Measurements from ENCODE around the gene CHPF2.

The CHPF2 gene

DNA sequence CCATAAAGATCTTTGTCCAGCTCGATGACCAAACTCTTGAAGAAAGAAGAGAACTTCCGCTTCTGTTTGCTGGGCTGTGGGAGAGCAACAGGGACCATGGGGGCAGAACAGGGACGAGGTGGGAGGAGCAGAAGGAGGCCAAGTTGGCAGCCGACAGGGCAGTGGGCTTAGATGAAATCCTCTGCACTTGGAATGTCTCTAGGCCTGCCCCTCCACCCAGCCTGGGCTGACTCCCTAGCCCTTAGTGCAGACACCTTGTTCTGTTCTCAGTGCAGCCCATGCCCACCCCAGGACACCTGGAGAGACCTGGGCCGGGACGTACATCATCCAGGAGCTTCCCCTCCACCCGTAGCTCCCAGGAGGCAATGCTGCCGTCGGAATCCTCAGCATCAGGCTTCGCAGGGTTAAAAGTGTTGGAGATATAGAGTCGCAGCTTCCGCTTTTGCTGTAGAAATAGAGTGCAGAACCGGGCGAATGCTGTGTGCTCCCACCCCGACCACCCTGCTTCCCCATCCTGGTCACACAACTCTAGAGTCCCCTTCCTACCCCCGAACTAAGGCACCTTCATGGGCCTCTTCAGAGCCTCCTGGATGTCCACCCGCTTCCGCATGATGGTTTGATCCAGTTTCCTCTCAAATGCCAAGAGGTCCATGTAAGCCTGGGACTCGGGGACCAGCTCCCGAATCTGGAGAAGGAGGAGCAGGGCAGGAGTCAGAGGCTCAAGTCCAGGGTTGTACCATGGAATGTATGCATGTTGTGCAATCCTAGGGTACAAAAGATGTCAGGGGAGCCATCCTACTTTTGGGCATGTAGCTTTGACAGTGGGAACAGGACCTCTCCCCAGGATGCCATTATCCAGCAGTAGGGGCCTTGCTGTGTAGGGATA is 10.1 kb downstream of the CHPF2 start:
- peak overlapping the region; percentile 43 for H3K27ac ChIP-seq
- ChIA-PET CTCF (interaction anchor here (0.6 to 1.5 kb wide), 2 partner anchors 8 to 118 kb away, joined by 7 to 11 read pairs; no protein-coding TSS in a partner anchor), POLR2A (ENCODE audit: low non-redundant PET) (interaction anchor here (0.6 kb wide), 1 partner anchor 61 kb away, joined by 4 read pairs; no protein-coding TSS in a partner anchor)

DNA sequence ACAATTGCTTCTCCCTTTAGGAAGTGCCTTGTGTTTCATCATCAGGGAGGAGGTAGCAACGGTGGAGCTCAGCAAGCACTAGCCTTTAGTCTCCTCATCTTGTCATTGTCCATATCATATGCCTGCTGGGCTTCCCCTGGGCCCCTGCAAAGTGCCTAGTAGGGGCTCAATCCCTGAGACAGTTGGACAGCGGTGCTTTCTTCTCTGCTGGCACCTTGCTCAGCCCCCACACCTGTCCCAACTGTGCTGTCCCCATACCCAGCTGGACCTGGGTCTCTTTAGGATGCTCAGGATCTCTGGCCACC is 10.7 kb downstream of the CHPF2 start:
- ChIA-PET CTCF (interaction anchor here (0.6 to 1.5 kb wide), 2 partner anchors 8 to 119 kb away, joined by 7 to 11 read pairs; no protein-coding TSS in a partner anchor), POLR2A (ENCODE audit: low non-redundant PET) (interaction anchor here (0.6 kb wide), 1 partner anchor 61 kb away, joined by 4 read pairs; no protein-coding TSS in a partner anchor)
- no peak for DNase-seq (ENCODE audit: low spot score)
- TF ChIP-seq, protein P1, sequence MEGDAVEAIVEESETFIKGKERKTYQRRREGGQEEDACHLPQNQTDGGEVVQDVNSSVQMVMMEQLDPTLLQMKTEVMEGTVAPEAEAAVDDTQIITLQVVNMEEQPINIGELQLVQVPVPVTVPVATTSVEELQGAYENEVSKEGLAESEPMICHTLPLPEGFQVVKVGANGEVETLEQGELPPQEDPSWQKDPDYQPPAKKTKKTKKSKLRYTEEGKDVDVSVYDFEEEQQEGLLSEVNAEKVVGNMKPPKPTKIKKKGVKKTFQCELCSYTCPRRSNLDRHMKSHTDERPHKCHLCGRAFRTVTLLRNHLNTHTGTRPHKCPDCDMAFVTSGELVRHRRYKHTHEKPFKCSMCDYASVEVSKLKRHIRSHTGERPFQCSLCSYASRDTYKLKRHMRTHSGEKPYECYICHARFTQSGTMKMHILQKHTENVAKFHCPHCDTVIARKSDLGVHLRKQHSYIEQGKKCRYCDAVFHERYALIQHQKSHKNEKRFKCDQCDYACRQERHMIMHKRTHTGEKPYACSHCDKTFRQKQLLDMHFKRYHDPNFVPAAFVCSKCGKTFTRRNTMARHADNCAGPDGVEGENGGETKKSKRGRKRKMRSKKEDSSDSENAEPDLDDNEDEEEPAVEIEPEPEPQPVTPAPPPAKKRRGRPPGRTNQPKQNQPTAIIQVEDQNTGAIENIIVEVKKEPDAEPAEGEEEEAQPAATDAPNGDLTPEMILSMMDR (conservative IDR thresholded peaks at IDR 0.05; ENCODE audit: low read depth), result no peak
- H3K27ac ChIP-seq, result peak overlapping the region; percentile 43

More for the DNA sequence above, 10.1 kb downstream of the CHPF2 start:
- TF ChIP-seq, protein P1 (conservative IDR thresholded peaks at IDR 0.05; ENCODE audit: low read depth), result no peak
- no peak for DNase-seq (ENCODE audit: low spot score)

DNA sequence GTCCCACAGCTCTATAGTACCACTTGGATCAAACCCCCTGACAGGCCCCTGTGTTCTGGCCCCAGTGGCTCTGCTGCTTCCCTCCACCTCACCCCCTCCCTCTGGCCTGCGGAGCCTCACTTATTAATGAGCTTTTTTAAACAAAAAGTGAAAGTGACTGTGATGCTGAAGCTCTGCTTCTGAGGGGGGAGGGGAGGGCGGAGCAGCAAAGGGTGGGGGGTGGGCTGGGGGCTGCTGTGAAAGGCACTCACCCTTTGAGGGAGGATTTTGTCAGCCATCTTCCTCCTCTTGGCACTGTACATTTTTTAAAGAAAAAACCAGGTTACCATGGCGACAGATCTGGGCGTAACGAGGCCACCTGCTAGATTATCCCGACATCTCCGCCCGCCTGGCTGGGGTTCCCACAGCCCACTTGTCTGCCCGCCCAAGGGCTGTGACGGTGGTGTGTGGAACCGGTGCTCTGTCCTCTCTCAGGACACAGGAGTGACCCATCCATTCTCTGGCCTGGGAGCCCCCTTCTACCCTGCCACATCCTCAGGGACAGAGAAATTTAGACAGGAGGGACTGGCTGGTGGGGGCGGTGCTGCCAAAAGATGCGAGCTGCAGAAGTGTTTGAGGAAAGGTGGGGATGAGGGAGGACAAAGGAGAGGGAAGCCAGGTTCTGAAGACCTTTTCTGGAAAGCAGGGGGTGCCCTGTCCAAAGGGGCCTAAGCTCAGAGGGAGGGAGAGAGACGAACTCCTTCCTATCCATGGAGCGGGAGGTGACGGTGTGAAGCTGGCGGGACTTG is 11.3 kb downstream of the CHPF2 start:
- CTCF ChIA-PET, result interaction anchor here (0.6 to 1.5 kb wide), 8 partner anchors 7 to 204 kb away, joined by 3 to 11 read pairs (median 4); no protein-coding TSS in a partner anchor
- TF ChIP-seq, protein P1 (conservative IDR thresholded peaks at IDR 0.05; ENCODE audit: low read depth), result no peak
- no peak for DNase-seq (ENCODE audit: low spot score)
- peak overlapping the region; percentile 43 for H3K27ac ChIP-seq
- POLR2A ChIA-PET (ENCODE audit: low non-redundant PET), result interaction anchor here (0.6 kb wide), 1 partner anchor 60 kb away, joined by 4 read pairs; no protein-coding TSS in a partner anchor

DNA sequence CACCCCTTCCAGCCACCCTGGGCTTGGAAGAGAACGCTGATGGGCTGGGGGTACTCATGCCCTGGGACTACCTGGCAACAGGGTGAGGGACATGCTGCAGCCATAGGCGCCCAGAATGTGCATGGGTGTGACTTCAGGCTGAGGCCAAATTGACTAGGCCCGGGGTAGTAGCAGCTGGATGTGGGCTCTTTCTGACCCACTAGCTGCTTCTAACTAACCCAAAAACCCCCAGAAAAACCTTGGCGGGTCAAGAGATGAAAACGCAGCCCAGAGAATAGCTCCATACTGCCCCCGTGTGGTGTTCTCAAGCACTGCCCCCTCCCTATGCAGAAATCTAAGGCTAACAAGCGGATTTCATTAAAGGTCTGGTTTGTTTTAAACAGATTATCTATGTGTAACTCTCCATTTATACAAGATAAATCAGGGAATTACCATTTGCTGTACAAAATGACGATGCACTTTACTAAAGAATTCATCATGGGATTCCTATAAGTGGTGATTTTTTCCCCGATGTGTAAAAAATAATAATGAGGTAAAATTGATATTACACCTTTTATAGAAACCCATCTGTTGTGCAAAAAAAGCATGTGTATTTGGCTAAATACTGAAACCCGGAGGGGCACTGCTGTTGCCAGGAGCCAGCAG is 12.0 kb downstream of the CHPF2 start:
- ChIA-PET POLR2A (ENCODE audit: low non-redundant PET) (no interaction called here), CTCF (interaction anchor here (0.6 to 1.5 kb wide), 9 partner anchors 12 to 204 kb away, joined by 3 to 11 read pairs (median 3); no protein-coding TSS in a partner anchor)
- no peak for DNase-seq (ENCODE audit: low spot score)
- no peak overlapping the region for H3K27ac ChIP-seq
- TF ChIP-seq, protein P1 (conservative IDR thresholded peaks at IDR 0.05; ENCODE audit: low read depth), result peak; percentile 90

DNA sequence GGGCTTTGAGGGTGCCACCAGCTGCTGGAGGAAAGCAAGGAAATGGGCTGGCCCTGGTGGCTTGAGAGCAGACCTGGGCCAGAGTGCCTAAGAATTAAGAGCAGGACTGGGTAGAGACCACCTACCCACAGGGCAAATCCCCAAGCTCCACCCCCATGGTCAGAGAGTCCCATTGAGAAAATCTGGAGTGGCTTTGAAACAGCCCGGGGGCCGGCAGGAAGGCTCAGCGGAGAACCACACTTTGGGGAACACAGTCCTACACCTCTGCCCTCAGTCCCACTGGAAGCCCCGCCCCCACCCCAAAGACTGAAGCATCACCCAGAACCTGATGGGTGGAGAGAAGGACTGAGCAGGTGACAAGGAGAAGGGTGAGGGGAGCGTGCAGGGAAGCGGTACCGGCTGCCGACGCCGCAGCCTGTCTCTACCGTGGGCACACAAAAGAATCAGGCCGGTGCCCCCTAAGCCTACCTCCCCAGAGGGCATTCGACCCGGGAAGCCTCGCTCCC is 12.6 kb downstream of the CHPF2 start:
- ChIA-PET POLR2A (ENCODE audit: low non-redundant PET) (no interaction called here), CTCF (interaction anchor here (0.7 to 1.3 kb wide), 4 partner anchors 12 to 119 kb away, joined by 3 to 4 read pairs (median 3); no protein-coding TSS in a partner anchor)
- no peak overlapping the region for H3K27ac ChIP-seq
- TF ChIP-seq, protein P1 (conservative IDR thresholded peaks at IDR 0.05; ENCODE audit: low read depth), result no peak
- no peak for DNase-seq (ENCODE audit: low spot score)

All from RWPE1 (cell line).